Measurements from ENCODE around the gene ZNF248.

DNA sequence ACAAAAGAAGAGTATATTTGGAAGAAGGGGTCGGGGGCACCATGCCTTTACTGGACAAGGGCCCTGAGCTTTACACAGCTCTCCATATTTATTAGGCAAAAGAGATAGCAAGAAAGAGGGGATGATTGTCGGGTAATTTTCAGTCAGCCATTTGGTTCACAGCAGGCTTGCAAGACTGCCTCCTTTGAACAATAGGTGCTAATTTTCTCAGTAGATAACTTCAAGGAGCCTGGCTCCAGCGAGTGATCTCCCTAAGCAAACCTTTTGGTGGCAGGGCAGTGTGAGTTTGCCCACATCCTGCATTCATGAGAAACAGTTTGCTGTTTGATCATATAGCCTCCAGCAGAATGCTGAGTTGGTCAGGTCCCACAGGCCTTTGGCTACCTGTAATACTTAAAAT is 94.3 kb downstream of the ZNF248 start:
- TF ChIP-seq, protein P1, sequence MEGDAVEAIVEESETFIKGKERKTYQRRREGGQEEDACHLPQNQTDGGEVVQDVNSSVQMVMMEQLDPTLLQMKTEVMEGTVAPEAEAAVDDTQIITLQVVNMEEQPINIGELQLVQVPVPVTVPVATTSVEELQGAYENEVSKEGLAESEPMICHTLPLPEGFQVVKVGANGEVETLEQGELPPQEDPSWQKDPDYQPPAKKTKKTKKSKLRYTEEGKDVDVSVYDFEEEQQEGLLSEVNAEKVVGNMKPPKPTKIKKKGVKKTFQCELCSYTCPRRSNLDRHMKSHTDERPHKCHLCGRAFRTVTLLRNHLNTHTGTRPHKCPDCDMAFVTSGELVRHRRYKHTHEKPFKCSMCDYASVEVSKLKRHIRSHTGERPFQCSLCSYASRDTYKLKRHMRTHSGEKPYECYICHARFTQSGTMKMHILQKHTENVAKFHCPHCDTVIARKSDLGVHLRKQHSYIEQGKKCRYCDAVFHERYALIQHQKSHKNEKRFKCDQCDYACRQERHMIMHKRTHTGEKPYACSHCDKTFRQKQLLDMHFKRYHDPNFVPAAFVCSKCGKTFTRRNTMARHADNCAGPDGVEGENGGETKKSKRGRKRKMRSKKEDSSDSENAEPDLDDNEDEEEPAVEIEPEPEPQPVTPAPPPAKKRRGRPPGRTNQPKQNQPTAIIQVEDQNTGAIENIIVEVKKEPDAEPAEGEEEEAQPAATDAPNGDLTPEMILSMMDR (IDR thresholded peaks at IDR 0.05), result no peak
- no peak for TF ChIP-seq ZFX (IDR thresholded peaks at IDR 0.05; ENCODE audit: borderline replicate concordance)
